Adipose tissue (tissue), 3 donors: ENCODE data around the gene PODN. TPM values are rescaled to one million over a fixed set of nuclear protein-coding genes. Genes with fewer than 3 reads are reported as not detected.

Experiments
- H3K27ac ChIP-seq: one replicate; pipeline ENCODE4 v1.5.1; 2013; ENCODE audit warnings: low read depth, low read length
- WGBS, 3 donors: extraction: QIAGEN DNeasy Blood & Tissue Kit; methylation state at CpG; one replicate each; pipeline ENCODE4 v1.1.7; 2013; 5-methylcytosine and 5-hydroxymethylcytosine counted together
- polyA plus RNA-seq, 3 donors: library from polyadenylated mRNA; stranded (reverse); fragments of 200-250 nt; gene quantifications; one replicate each; pipeline ENCODE4 v1.2.3, GENCODE V29; 2013
- donor health status: healthy with polysubstance abuse.
- donor health status: Bipolar disorder and iron deficiency.
- donor health status: healthy.

PODN gene
- polyA plus RNA-seq, 3 donors: 10.3 to 209 (median 95.1) TPM

DNA sequence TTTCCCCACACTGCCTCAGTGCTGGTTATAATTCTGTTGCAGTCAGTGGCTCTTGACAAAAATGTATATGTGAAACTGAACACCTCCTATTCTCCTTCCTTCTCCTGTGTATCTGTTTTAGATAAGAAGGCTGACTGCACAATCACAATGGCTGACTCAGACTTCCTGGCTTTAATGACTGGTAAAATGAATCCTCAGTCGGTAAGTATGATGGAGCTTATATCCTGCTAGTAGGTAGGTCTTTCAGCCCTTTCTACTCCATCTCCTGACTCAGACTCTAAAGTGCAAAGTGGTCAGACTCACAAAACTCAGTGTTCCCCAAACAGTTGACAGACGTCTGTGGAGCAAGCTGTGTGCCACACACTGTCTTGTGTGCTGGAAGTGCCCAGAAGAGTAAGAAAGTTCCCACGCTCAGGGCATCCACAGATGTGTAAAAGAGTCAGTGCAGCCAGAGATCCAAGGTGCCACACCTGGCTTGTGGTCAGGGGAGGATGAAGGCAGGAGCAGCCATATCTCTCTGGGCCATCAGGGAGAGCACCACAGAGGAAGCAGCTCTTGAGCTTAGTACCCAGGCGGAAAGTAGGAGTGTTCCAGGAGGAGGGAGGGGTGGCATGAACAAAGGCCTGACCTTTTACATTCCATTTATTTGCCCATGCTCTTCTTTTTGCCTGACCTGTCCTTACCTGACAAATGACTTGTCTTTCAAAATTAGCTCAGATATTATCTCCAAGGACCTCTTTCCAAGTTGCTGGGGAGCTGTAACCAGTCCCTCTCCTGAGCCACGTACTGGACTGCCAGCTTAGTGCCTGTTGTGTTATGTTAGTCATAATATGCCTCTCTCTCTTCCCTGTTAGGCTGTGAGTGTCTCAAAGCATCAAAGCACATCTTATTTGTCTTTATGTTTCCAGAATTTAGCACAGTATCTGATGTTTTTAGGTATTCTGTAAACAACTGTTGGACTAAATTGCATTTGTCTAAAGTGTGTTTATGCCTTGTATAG, 14.0 kb upstream of the PODN start:
- H3K27ac ChIP-seq: no peak overlapping the region
- WGBS, 3 donors: 71 to 80% (median 73%) methylated on average over 5 of the region's 5 CpGs

DNA sequence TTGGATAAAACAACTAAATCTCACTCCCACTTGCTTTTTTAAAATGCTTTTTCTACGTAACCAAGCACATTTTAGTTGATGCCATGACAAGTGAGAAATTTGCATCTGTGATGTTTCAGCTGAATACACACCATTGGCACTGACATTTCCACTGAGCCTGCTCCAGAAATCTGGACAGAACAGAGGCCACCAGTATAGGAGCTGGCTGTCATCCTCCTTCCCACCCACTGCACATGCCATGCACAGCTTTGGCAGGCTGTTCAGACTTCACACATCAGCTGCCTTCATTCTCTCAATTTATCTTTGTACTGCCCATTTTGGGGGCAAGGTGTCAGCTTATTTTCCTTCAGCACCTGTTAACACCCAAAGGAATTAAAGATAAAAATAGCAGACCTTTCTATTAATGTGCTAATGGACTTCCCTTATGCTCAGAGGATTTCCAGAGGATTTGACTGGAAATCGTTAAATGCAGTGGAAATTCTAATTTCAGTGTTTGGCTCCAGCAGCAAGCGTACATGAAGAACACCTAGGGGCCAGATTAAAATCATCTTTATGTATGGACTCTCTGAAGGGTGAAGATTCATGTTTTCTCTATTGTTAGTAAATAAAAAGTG, 12.9 kb upstream of the PODN start:
- no peak overlapping the region for H3K27ac ChIP-seq
- 73 to 83% (median 80%) methylated on average over 3 of the region's 3 CpGs for WGBS, 3 donors

DNA sequence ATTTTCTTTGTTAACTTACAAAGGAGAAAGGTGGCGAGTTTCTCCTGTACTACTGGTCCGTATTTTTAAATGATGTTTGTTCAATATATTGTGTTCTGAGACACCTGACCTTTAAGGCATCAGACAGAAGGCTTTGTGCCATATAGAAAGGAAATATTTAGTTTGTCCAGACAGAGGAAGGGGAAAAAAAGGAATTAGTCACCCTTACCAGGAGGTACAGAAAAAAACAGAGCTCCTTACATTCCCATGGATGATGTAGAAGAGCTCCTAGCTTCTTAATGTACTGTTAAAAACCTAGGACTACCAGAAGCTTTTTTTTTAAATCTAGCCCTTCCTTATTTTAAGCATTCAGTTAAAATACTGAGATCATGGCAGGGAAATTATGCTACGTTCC, 12.4 kb upstream of the PODN start:
- 82 to 87% (median 82%) methylated on average over 3 of the region's 3 CpGs for WGBS, 3 donors
- no peak overlapping the region for H3K27ac ChIP-seq

DNA sequence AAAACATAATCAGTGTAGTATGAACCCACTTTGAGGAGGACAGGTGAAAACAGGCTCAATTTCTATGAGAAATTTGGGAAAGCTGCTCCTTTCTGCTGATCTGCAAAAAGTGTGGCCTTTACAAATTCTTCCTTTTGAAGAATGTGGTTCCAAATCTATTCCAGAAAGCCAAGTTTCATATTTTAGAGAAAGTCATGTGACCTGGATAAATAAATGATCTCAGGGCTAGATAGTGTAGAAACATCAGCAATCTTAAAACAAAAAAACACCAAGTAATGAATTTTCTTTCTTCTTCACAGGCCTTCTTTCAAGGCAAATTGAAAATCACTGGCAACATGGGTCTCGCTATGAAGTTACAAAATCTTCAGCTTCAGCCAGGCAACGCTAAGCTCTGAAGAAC, 11.7 kb upstream of the PODN start:
- no peak overlapping the region for H3K27ac ChIP-seq
- 71 to 88% (median 74%) methylated on average over 2 of the region's 2 CpGs for WGBS, 3 donors

DNA sequence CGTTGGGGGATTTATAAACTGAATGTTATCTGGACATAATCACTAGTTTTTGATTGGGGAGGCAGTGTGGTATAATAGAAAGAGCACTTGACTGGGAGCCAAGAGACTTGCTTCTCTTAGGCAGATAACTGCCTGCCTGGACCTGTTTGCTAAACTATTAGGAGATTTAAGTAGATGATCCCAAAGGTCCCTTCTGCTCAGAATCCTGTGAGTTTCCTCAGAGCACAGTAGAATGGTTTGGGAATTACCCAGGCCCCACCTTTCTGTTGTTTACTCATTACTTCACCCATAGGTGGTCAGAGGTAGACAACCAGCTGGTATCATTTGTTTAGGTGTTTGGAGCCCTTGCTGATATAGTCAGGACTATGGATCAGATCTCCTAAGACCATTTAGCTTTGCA, 10.3 kb upstream of the PODN start:
- WGBS, 3 donors: 33 to 68% (median 67%) methylated on average over 1 of the region's 1 CpG
- no peak overlapping the region for H3K27ac ChIP-seq

DNA sequence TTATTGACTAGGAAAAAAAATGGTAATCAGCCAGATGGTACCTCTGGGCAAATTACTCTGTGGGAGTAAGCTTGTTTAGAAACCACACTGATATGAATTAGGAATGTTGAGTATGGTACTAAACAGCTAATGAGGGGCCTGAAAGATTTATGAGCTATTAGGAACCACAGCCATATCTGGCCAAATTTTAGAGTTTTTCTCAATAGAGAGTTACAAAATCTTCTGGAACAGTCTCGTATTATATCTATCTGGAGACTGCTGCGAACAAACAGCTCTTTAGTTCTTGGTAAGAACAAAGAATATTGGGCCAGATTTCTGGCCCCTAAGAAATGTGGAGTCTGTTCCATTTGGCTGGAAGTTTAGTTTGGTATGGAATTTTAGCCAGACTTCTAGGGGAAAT, 4.9 kb upstream of the PODN start:
- WGBS, 3 donors: 56 to 69% (median 63%) methylated on average over 2 of the region's 2 CpGs
- no peak overlapping the region for H3K27ac ChIP-seq

DNA sequence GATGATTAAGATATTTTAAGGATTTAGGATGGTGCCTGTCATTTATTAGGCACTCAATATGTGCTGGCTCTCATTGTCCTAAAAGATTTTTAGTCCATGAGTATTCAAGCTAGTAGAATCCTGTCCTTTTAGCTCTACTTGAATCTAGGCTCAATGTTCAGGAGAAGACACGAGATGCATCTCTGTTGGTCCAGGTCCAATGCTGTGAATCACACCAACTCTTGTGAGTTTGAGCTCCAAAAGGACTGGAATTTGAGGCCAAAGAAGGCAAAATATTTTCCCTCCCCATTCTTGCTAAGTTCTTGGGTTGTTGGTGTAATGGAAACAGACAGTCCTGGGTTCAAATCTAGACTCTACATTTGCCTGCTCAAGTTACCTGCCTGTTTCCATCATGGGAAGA, 1.4 kb upstream of the PODN start:
- WGBS, 3 donors: 58 to 91% (median 63%) methylated on average over 1 of the region's 1 CpG
- H3K27ac ChIP-seq: no peak overlapping the region

DNA sequence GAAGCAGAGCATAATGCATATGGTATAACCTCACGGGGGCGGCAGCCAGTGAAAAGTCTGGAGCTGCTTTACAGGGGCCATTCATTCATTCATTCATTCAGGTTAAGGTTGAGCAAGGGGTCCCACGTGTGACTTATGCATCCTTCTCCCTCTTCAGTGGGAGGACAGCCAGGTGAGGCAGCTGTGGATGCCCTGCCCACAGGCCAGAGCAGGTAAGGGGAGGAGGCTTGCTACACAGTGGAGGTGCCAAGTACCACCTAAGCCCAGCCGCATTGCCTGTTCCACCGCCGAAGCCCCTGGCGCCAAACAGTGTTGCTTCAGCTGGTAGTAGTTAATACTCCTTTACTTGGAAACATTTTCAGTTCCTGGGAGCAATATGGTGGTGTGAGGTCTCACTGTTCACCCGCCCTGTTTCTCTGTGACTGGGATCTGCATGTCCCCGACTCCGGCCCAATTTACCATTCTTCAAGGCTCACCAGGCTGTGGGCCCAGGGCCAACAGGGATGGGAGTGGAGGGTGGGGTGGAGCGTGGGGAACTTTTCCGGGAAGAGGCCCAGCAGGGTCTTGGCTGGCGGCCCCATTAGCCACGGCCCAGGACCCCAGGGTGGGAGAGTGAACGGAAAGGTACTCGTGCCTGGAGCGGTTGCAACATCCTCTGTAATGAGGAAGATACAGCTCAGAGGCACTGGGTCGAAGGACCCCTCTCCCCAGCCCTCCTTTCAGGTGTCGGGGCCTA, 722 bp upstream of the PODN start:
- H3K27ac ChIP-seq: peak overlapping the region; percentile 20
- WGBS, 3 donors: 38 to 61% (median 42%) methylated on average over 19 of the region's 19 CpGs

DNA sequence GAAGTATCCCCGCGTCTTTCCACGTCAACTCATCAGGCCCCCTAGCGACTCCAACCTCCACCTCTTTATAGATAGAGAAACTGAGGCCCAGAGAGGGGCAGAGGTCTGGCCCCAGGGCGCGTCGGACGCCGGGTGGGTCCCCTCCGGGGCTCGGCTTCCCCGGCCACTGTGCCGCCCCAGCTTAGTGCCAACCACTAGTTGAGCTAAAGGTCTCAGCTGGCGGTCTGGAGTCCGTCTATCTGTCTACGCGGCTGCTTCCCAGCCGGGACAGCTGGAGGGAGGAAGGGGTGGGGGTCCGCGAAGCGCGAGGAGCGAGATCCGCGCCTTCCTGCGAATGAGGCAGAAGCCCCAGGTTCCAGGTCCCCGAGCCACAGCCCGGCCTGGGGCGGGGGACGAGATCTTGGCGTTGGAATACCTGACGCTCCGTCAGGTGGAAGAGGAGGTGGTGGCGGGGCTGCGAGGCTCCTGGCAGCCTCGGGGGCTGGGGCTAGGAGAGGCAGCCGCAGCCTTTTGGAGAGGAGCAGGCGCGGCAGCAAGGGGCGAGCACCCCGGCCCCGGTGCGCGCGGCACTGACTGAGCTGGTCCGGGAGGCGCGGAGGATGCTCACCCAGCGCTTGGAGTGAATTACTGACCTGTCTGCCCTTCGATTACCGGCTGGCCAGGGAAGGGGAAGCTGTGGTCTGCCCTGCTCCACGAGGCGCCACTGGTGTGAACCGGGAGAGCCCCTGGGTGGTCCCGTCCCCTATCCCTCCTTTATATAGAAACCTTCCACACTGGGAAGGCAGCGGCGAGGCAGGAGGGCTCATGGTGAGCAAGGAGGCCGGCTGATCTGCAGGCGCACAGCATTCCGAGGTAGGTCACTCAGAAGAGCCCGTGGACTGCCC, 937 bp downstream of the PODN start:
- 14 to 27% (median 17%) methylated on average over 59 to 61 of the region's 61 CpGs for WGBS, 3 donors
- no peak overlapping the region for H3K27ac ChIP-seq

DNA sequence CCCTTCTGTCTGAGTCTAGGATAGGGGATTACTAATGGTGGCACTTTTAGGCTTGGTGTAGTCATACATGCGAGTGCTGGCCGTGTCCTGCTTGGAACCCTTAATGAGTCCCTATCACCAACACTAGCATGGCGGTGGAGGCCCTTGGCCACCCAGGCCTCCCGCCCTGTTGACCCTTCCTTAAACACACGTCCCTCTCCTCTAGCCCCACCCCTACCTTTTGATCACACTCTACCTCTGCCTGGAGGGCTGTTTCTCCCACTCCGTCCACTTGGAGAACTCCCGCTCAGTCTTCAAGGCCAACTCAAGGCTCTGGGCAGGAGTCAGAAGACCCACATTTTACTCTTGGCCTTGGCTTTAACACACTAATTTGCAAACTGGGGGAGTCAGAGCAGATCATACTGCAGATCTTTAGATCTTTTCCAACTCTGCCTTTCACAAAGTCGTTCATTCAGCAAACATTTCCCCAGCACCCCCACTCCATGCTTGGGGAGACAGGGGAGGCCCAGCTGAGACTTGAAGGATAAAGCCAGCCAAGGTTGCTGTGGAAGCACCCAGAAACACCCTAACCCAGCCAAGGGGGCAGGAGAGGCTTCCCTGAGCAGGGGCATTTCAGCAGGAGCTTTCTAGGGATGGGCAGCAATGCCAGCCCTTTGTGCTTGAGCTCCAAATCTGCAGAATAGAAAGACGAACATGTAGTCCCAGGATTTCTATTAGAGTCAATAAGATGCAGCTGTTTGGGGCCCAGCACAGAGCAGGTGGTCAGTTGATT, 1.9 kb downstream of the PODN start:
- WGBS, 3 donors: 88 to 95% (median 92%) methylated on average over 9 of the region's 9 CpGs
- H3K27ac ChIP-seq: no peak overlapping the region

DNA sequence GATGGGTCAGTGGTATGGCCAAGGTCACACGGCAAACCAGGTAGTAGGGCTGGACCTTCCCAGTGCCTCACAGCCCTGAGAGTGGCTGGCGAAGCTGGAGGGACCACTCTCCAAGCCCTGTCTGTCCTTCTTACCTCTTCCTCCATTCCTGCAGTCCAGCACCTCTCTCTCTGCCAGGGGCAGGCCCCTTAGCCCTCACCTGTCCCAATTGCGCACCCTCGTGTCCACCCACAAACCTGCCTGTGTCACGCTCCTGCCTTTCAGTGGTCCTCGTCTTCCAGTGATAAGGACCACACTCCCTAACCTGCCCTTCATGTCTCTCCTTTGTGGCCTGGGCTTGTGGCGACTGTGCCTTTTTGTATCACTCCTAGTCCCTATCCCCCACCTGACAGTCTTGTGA, 3.4 kb downstream of the PODN start:
- no peak overlapping the region for H3K27ac ChIP-seq
- 88 to 95% (median 95%) methylated on average over 7 of the region's 7 CpGs for WGBS, 3 donors

DNA sequence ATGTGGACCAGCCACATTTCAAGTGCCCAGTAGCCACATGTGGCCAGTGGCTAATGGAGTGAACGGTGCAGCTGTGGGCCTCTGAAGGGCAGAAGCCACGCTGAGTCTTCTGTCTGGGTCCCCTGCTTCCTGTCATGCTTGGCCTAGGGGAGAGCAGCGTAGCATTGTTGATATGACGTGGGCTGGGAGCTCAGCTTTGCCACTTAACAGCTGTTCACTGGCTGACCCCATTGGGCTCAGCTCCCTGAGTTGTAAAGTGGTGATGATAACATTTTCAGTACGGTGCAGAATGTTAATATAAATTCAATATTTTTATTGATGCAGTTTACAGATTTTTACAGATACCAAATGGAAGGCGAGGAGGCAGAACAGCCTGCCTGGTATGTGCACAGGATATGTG, 4.5 kb downstream of the PODN start:
- WGBS, 3 donors: 62 to 84% (median 70%) methylated on average over 6 of the region's 6 CpGs
- H3K27ac ChIP-seq: no peak overlapping the region

DNA sequence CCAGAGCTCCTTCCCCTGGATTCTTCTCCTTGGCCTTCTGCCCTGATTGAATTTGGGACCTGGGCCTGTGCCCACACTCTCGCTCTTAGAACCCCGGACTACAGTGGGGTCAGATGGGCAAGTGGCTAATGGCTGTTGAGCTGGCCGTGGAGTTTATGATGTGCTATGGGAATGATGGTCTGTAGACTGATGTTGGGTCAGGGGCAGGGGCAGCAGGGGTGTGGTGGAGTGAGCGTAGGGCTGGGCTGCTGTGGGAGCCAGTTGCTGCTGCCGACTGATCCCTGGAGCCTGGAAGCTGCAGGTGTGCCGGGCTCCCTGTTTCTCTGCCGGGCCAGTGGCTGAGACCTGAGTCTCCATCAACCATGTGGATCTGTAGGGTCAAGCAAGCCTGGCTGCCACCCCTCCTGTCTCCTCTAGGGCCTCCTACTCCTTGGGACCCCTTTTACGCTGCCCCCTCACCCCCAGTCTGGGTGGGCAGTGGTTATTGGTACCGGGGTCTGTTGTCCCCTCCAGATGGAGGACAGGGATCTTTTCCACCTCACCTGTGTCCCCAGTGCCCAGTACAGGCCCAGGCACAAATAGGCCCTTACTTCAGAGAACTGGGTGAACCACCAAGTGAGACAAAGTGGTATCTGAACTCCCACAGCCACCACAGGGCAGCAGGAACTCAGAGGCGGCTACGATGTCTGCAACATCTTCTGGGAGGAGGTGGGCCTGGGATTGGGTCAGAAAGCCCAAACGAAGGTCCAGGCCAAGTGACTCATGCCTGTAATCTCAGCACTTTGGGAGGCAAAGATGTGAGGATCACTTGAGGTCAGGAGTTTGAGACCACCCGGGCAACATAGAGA, 5.1 kb downstream of the PODN start:
- H3K27ac ChIP-seq: no peak overlapping the region
- WGBS, 3 donors: 82 to 84% (median 84%) methylated on average over 13 of the region's 13 CpGs

DNA sequence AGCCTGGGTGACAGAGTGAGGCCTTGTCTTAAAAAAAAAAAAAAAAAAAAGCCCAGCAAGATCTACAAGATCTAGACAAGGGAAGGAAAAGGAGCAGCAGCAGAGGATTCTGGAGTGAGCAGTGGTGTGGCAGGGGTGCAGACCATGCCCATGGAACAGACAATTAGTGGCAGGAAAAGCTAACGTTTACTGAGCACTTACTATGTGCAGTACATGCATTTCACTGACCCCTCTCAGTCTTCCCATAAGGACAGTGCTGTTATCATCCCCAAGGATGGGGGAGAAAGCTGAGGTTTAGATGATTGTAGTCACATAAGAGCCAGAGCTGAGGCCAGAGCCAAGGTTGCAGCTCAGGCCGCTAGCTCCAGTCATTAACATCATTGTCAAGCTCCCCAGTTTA, 5.9 kb downstream of the PODN start:
- 86 to 90% (median 88%) methylated on average over 2 of the region's 2 CpGs for WGBS, 3 donors
- H3K27ac ChIP-seq: no peak overlapping the region

DNA sequence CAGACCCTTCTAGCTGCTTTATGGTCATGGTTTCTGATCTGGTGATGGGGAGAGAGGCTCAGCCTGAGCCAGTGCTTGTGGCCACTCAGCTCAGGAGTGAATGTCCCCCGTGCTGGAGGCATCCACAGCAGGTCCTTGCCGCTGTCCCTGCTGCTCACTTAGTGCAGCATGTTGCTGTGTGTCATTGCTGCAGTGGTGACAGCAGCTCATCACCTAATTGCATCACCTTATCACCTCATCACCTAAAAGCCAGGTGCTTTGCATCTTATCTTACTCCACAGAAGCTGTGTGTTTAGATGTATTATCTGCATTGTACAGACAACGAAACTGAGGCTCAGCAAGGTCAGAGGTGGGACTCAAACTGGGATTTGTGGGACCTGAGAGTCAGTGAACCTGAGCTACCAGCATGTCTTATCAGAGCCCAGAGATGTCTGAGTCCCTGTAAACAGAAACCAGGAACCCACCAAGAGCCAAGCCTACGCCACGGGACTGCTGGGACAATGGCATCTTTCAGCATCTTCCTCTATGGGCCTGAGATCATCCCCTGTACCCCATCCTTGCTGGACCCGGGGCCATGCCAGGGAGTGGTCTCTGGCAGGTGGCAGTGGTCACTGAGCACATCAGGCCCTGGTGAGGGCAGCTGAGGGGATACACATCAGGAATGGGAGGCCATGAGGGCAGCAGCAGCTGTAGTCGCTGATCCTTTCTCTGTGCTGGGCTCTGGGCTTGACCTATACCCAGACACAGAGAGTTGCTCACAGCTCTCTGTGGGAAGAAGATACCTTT, 6.5 kb downstream of the PODN start:
- 87 to 93% (median 91%) methylated on average over 7 of the region's 7 CpGs for WGBS, 3 donors
- no peak overlapping the region for H3K27ac ChIP-seq

DNA sequence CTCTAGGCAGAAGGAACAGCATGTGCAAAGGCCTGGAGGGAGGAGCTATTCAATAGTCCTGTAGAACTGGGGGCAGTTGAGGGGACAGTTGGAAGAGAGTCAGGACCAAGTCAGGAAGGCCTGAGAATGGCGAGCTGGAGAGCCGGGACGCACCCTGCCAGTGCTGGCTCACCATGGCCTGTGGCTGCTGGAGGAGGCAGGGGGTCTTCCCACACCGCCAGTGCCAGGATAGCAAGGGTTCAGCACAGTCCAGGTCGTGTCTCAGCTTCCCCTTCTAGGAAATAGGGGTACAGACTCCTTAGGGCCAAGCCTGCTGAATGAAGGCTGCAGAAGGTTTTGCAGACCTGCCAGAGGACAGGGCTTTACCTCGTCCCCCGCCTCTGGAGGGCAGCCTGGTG, 7.3 kb downstream of the PODN start:
- H3K27ac ChIP-seq: no peak overlapping the region
- 84 to 87% (median 87%) methylated on average over 7 of the region's 7 CpGs for WGBS, 3 donors
